Urinary bladder (tissue), 4 donors: ENCODE measurements around the gene PTPRN. TPM values are rescaled to one million over a fixed set of nuclear protein-coding genes. Genes with fewer than 3 reads are reported as not detected.
"Not testable (repeated sequence)": the region's sequence is repeated elsewhere in the genome, so short reads cannot be mapped to it uniquely, and the experiment has no call there.

ENCODE experiments used
- DNase-seq: peaks from one replicate; pipeline ENCODE4 v3.0.0-alpha.2; 2015; ENCODE audit errors: extremely low spot score
- H3K27ac ChIP-seq: one replicate; pipeline ENCODE4 v1.5.1; 2013; ENCODE audit warnings: low read depth, mild to moderate bottlenecking, moderate library complexity
- H3K36me3 ChIP-seq: one replicate; pipeline ENCODE4 v1.6.1; 2013; ENCODE audit warnings: mild to moderate bottlenecking, moderate library complexity; ENCODE audit not compliant: insufficient read depth
- H3K4me1 ChIP-seq: one replicate; pipeline ENCODE4 v1.6.1; 2013; ENCODE audit warnings: mild to moderate bottlenecking, moderate library complexity; ENCODE audit not compliant: insufficient read depth
- H3K4me3 ChIP-seq: one replicate; pipeline ENCODE4 v1.5.1; 2013; ENCODE audit warnings: low read depth, low read length
- WGBS: extraction: QIAGEN DNeasy Blood & Tissue Kit; methylation state at CpG from one replicate; pipeline ENCODE4 v1.1.7; 2013; 5-methylcytosine and 5-hydroxymethylcytosine counted together
- polyA plus RNA-seq: library from polyadenylated mRNA; stranded (reverse); fragments of 200-250 nt; gene quantifications from one replicate; pipeline ENCODE4 v1.2.3, GENCODE V29; 2013
- total RNA-seq: library from RNA; depleted of rRNA; stranded (reverse); fragments of >200 nt; gene quantifications from one replicate; pipeline ENCODE4 v1.2.3, GENCODE V29; 2014
- donor health status: healthy with polysubstance abuse.
- donor health status: healthy.

PTPRN gene
- total and polyA plus RNA-seq, 2 donors, result 1.0 to 2.1 TPM

GRCh38 chr2:219258942-219259341, 50.3 kb downstream of the PTPRN start:
- H3K4me3 ChIP-seq, H3K36me3 ChIP-seq, H3K4me1 ChIP-seq, H3K27ac ChIP-seq, DNase-seq: not testable (repeated sequence)
- WGBS, result 82% methylated on average over 10 of the region's 10 CpGs

GRCh38 chr2:219254590-219255201, 54.5 kb downstream of the PTPRN start:
- Histone ChIP-seq H3K4me1 (no peaks in the 10 kb centered on the region), H3K4me3 (peak overlapping the region; percentile 59), H3K27ac (no peak overlapping the region), H3K36me3 (no peaks in the 10 kb centered on the region)
- no peak for DNase-seq
- 23% methylated on average over 12 of the region's 12 CpGs for WGBS

- peak within 1 kb of the TSS; percentile 64 for H3K27ac ChIP-seq
- under 1% methylated on average over 76 of the region's 76 CpGs for WGBS
- H3K4me1 ChIP-seq, result no peaks in the 10 kb centered on the region
- H3K36me3 ChIP-seq, result no peaks in the 10 kb centered on the region
- peak within 1 kb of the TSS; percentile 59 for H3K4me3 ChIP-seq
- DNase-seq, result no peak
These were observed 55.2 kb downstream of the PTPRN start, which contains the start of gene TUBA4A for GRCh38 chr2:219253753-219254589. TUBA4A (minus strand) TSS chr2:219253918; CDS start chr2:219253858, 60 bp downstream.

- WGBS, result 4% methylated on average over 49 of the region's 49 CpGs
- Histone ChIP-seq H3K36me3 (no peaks in the 10 kb centered on the region), H3K27ac (peak within 1 kb of the TSS; percentile 43), H3K4me3 (peak within 1 kb of the TSS; percentile 59), H3K4me1 (no peaks in the 10 kb centered on the region)
- DNase-seq, result no peak
These were observed 56.1 kb downstream of the PTPRN start, which contains the start of gene TUBA4B for GRCh38 chr2:219252900-219253752. TUBA4B (plus strand) TSS chr2:219253243; CDS start chr2:219253408, 165 bp downstream.

- Histone ChIP-seq H3K36me3 (no peaks in the 10 kb centered on the region), H3K4me3 (peak overlapping the region; percentile 59), H3K27ac (peak overlapping the region; percentile 1), H3K4me1 (no peaks in the 10 kb centered on the region)
- no peak for DNase-seq
- 16% methylated on average over 9 of the region's 9 CpGs for WGBS
These were observed 56.7 kb downstream of the PTPRN start for GRCh38 chr2:219252570-219252899.

GRCh38 chr2:219252084-219252483, 57.1 kb downstream of the PTPRN start:
- H3K4me1 ChIP-seq, result no peaks in the 10 kb centered on the region
- H3K27ac ChIP-seq, result peak overlapping the region; percentile 28
- 69% methylated on average over 5 of the region's 5 CpGs for WGBS
- H3K36me3 ChIP-seq, result no peaks in the 10 kb centered on the region
- no peak for DNase-seq
- peak overlapping the region; percentile 59 for H3K4me3 ChIP-seq

GRCh38 chr2:219251656-219252055, 57.5 kb downstream of the PTPRN start:
- Histone ChIP-seq H3K36me3 (no peaks in the 10 kb centered on the region), H3K4me1 (no peaks in the 10 kb centered on the region), H3K27ac (no peak overlapping the region), H3K4me3 (no peak overlapping the region)
- DNase-seq, result no peak
- WGBS, result 81% methylated on average over 6 of the region's 6 CpGs

GRCh38 chr2:219250049-219250781, 59.0 kb downstream of the PTPRN start:
- peak overlapping the region; percentile 71 for H3K27ac ChIP-seq
- no peaks in the 10 kb centered on the region for H3K4me1 ChIP-seq
- WGBS, result 75% methylated on average over 22 of the region's 22 CpGs
- no peak overlapping the region for H3K4me3 ChIP-seq
- H3K36me3 ChIP-seq, result no peaks in the 10 kb centered on the region
- DNase-seq, result no peak

GRCh38 chr2:219249203-219249980, 59.8 kb downstream of the PTPRN start:
- Histone ChIP-seq H3K27ac (peak overlapping the region; percentile 71), H3K36me3 (no peaks in the 10 kb centered on the region), H3K4me1 (no peaks in the 10 kb centered on the region), H3K4me3 (no peak overlapping the region)
- 24% methylated on average over 7 of the region's 7 CpGs for WGBS
- DNase-seq, result peak; percentile 76

GRCh38 chr2:219248845-219249202, 60.4 kb downstream of the PTPRN start:
- WGBS, result 77% methylated on average over 2 of the region's 2 CpGs
- no peak overlapping the region for H3K4me3 ChIP-seq
- H3K27ac ChIP-seq, result peak overlapping the region; percentile 71
- no peak for DNase-seq
- H3K4me1 ChIP-seq, result no peaks in the 10 kb centered on the region
- H3K36me3 ChIP-seq, result no peaks in the 10 kb centered on the region

- Histone ChIP-seq H3K4me1 (no peaks in the 10 kb centered on the region), H3K4me3 (no peak overlapping the region), H3K27ac (no peak overlapping the region), H3K36me3 (no peaks in the 10 kb centered on the region)
- 86% methylated on average over 17 of the region's 17 CpGs for WGBS
- no peak for DNase-seq
These were observed 61.2 kb downstream of the PTPRN start for GRCh38 chr2:219247678-219248642.

- Histone ChIP-seq H3K4me3 (no peak overlapping the region), H3K36me3 (no peaks in the 10 kb centered on the region), H3K4me1 (no peaks in the 10 kb centered on the region), H3K27ac (no peak overlapping the region)
- no peak for DNase-seq
- 95% methylated on average over 10 of the region's 10 CpGs for WGBS
These were observed 62.6 kb downstream of the PTPRN start for GRCh38 chr2:219246559-219246958.
